Endometrium (tissue), 2 donors: Measurements from ENCODE around the gene SETBP1.
"Not testable (repeated sequence)": the region's sequence is repeated elsewhere in the genome, so short reads cannot be mapped to it uniquely, and the experiment has no call there.

ENCODE experiments used
- FAIRE-seq: peaks from 2 replicates; lab custom pipeline; 2012; peaks lifted over from hg19 to GRCh38; lab: Jason Lieb, UNC
- donor health status: control.
- donor health status: control.

Gene SETBP1

GRCh38 chr18:44704135-44704789 lies 23.6 kb downstream of the SETBP1 start:
- no peak for FAIRE-seq

- FAIRE-seq, result no peak
Observed at GRCh38 chr18:44705075-44705675, 24.5 kb downstream of the SETBP1 start.

DNA sequence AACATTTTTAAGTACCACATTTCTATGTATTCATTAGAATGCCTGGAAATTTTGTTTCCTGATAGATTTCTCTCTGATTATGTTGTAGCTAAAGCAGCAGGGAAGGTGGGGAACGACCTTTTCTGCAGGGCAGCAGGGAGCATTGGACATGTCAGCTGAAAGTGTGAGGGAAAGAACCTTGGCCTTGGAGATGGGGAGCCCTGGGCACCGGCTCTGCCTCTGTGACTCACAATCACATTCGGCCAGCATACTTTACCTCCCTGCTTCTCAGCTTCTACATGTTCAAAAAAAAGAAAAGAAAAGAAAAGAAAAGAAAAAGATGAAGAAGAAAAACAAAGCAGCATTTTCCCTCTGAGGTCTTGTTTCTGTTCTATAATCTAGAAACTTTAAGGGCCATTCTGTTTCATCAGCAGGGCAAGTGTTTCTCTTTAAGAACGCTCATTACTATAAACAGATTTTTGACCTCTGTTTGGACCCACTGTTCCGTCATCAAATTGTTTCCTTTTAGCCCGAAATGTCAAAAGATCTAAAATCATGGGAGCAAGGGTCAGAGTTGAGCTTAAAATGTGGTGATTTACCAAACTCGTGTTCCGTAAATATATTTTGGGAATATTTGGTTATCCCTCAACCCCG lies 27.9 kb downstream of the SETBP1 start:
- FAIRE-seq, result peak; percentile 81

DNA sequence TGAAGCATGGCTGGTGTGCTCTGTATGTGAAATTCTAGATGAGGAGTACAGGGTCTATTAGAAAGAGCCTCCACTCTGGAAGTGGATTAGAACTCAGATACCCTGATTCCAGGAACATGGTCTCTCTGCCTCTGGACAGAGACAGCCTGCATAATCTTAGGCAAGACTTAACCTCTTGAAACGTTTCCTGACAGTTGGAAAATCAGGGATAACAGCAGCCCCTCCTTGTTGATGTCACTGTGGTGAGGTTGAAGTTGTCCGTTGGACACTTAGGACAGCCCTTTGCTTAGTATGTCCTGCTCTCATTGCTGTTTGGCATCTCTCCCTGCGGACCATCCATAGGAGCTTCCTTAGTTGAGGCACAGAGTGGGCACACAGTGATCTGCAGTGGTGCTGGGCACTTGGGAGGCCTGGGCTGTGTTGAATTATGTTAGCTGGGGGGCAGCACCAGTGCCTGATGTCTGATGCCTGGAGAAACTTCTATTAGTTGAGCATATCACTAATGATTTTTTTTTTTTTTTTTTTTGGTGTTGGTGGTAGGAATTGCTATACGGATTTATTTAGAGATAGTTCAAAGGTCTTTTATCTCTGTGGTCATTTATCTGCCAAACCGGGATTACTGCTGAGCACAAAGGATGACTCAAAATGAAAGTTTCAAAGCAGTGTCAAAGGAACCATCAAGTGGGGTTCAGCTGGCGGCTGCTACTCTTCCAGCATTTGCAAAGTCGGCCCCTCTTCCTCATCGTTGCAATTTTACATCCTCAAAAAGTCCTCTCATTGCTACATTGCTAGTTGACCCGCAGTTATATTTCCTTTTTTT lies 28.8 kb downstream of the SETBP1 start:
- FAIRE-seq, result no peak

DNA sequence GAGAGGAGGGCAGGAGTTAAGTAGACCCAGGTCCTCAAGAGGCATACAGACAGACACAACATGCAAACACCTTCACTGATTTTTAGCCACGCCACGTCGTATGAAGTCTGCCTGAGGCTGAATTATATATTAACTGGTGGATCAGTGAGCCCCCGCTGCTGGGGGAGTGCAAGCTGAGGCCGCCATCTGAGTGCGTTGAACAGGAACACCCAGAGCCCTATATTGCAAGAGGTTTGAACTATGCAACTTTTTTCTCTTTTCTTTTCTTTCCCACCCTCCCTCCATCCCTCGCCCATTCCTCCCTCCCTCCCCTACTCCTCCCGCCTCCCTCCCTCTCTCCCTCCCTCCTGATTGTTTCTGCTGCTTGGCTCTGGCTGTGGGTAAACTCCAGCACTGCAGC lies 30.2 kb downstream of the SETBP1 start:
- no peak for FAIRE-seq

- FAIRE-seq, result no peak
Observed at GRCh38 chr18:44712025-44712424, 31.3 kb downstream of the SETBP1 start.

GRCh38 chr18:44713435-44713834 lies 32.7 kb downstream of the SETBP1 start:
- FAIRE-seq, result no peak

GRCh38 chr18:44714376-44714775 lies 33.7 kb downstream of the SETBP1 start:
- no peak for FAIRE-seq

GRCh38 chr18:44715245-44715644 lies 34.6 kb downstream of the SETBP1 start:
- no peak for FAIRE-seq

DNA sequence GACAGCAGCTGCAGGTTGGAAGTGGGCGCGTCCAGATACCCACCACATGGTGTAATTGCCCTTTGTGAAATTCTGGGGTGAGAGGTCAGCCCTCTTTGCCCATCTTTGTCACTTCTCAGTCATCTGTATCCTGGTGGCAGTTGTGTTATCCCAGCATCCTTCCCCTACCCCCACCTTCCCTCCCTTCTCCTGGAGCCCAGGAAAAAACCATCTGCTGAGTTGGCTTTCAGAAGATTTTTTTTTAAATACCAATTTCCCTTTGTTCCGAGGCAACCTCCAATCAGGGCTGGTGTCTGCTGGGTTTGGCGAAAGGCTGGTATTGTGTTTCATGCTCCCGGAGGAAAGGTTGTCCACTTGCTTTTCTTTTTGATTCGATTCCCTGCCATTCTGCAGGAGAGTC lies 35.2 kb downstream of the SETBP1 start:
- FAIRE-seq, result no peak

- no peak for FAIRE-seq
Observed at GRCh38 chr18:44716697-44717163, 36.0 kb downstream of the SETBP1 start.

- no peak for FAIRE-seq
Observed at GRCh38 chr18:44719519-44720060, 38.9 kb downstream of the SETBP1 start.

DNA sequence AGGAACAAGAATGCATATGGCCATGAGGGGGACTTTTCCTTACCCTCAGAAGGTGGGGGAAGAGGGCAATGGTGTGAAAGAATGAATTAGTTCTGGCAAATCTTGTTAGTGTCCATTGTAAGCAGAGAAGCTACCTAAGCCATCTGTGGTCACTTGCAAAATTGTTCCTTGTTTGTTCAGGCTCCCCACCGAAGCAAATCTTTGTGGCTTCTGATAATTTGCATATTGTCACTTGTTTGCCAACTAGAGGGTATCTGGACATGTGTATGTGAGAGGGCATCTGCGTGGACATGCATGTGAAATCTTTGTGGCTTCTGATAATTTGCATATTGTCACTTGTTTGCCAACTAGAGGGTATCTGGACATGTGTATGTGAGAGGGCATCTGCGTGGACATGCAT lies 41.1 kb downstream of the SETBP1 start:
- FAIRE-seq, result not testable (repeated sequence)

DNA sequence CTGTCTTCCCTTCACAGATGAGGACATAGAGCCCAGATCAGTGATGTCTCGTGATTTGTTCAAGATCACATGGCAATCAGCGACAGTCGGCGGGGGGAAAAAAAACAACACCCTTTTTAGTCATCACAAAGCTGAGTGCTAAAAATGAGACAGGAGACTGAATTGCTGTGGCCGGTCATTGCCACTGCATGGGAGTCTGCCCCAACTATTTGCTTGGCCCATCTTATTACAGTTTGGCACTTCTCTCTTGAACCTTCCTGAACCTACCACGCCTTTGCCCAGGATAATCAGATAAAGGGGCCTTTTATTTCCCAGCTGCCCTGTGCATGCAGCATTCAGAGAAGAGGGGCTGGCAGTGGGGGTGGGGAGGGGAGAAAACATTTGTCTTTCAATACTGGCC lies 42.7 kb downstream of the SETBP1 start:
- no peak for FAIRE-seq

- no peak for FAIRE-seq
Observed at GRCh38 chr18:44724105-44724778, 43.6 kb downstream of the SETBP1 start.

- no peak for FAIRE-seq
Observed at GRCh38 chr18:44725300-44726058, 44.8 kb downstream of the SETBP1 start.

GRCh38 chr18:44726059-44726421 lies 45.4 kb downstream of the SETBP1 start:
- no peak for FAIRE-seq

DNA sequence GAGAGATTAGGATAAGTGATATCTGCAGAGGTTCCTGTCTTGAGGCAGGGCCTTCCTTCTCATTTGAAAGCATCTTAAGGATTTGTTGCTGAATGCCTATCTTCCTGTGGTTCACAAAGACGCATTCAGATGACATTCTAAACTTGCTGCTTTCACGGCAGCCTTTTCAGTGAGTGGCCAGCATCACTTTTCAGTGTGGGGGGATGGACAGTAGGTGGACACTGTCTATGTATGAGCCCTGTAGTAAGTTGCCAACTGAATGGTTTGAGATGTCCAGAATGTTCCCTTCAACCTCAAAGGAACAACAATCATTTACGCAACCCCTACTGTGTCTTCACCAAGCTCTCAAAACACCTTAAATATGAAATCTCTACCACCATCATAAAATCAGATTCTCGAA lies 46.6 kb downstream of the SETBP1 start:
- no peak for FAIRE-seq

DNA sequence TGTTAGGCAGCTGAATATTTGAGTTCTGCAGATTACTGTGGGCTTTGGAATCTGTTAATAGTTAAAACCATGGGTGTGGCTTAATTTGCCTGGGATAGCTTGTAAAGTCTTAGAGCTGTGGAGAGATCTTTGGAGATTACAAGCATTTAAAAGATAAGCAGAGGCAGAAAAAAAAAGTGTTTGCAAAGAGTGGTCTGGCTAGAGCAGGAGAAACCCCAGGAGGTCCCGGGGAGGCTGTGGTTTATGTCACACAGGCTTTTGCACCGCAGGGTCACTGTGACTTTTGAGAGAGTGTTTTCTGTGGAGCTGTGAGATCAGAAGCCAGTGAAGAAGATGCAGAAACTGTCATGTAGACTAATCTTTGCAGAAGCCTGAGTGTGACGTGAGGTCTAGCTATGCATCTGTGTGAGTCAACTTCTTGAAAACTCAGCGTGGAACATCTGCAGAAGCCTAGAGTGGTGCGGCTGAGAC lies 49.0 kb downstream of the SETBP1 start:
- FAIRE-seq, result peak; percentile 97

DNA sequence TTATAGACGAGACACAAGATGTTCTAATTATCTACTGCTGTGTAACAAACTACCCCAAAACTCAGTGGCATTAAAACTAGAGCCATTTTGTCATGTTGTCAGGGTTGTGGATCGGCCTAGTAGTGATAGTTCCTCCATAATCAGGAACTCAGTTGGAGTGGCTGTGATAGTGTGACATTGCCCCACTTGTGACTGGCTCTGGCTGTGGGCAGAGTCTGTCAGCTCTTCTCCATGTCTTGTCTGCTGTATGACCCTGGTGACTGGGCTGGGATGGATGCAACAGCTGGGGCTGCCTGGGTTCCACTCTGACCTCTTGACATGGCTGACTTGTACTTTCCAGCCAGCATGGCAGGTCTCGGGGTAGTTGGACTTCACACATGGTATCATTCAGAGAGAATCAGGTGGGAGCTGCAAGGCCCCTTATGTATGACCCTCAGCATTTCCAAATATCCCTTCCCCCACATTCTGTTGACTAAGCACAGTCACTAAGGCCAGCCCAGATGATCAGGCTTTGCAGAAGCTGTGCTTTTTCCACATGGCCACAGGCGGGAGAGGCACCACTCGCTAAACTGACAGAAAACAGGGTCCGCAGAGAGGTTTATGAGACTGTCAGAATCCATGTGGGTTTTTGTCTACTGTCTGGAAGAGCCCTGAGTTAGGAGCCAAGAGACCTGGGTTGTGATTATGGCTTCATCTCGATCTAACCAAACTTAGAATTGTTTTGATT lies 50.3 kb downstream of the SETBP1 start:
- no peak for FAIRE-seq
